GM12892 (cell line): ENCODE results near the gene SPI1.

ENCODE experiments used
- POLR2A ChIP-seq: IDR thresholded peaks from 2 replicates; pipeline ENCODE4 v1.6.1; 2011; ENCODE audit warnings: low read depth, low read length, control low read depth
- POLR2AphosphoS5 ChIP-seq: IDR thresholded peaks from 2 replicates; pipeline ENCODE4 v1.6.1; 2011; ENCODE audit warnings: low read depth, low read length, control low read depth
- TAF1 ChIP-seq: IDR thresholded peaks from 2 replicates; pipeline ENCODE4 v1.6.1; 2011; ENCODE audit warnings: low read depth, mild to moderate bottlenecking, control low read depth, low read length, borderline replicate concordance

DNA sequence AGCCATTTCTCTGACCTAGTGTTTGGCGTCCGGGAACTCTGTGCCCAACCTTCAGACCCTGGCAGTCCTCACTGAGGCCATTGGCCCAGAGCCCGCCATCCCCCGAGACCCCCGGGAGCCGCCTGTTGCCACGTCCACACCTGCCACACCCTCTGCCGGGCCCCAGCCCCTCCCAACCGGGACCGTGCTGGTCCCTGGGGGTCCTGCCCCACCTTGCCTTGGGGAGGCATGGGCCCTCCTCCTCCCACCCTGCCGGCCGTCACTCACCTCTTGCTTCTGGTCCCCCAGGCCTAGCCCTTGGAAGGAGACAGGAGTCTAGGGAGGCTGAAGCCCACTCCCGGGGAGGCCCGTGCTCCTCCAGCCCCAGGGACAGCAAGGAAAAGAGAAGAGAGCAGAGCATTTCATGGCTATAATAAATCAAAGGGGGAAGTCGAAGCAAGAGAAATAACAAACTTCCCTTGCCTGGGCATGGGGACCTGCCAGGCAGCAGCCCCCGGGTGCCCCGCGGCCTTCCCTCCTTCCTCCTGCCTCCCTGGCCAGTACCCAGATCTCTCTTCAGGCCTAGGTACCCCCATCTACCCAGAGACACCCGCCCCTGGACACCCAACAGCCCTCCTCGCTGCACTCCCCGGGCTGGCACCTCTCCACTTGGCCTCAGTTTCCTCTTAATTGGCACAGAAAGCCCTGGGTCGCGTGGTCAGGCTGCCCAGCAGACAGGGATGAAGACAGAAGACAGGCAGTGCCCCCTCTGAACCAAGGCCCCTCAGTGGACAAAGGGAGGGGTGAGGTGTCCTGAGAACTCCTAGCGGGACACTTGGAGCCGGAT, 17.1 kb upstream of the SPI1 start:
- TF ChIP-seq POLR2A (no peak), TAF1 (no peak), POLR2AphosphoS5 (no peak)
